Bronchus fibroblast of lung (primary cell): Measurements from ENCODE around the gene OR52A5. TPM values are rescaled to one million over a fixed set of nuclear protein-coding genes. Genes with fewer than 3 reads are reported as not detected.

Experiments used
- total RNA-seq: library from RNA; depleted of rRNA; stranded (reverse); fragments of >200 nt; gene quantifications from 2 replicates; pipeline ENCODE4 v1.2.3, GENCODE V29; 2015

OR52A5 gene
- not detected in 2 replicates for total RNA-seq

GRCh38 chr11:5137996-5138395, at the start of gene OR52A5:
TSS of gene OR52A5 (minus strand) at chr11:5138356. CDS start at chr11:5132642, 5,714 bp downstream.

GRCh38 chr11:5154657-5155056, 16.5 kb upstream of the OR52A5 start, which contains the start of gene OR52A1:
TSS of gene OR52A1 (minus strand) at chr11:5154757. CDS start at chr11:5152369, 2,388 bp downstream.

Other genes with a start within 250 kb of the OR52A5 start
- not detected in 2 replicates for gene OR51A7, start 234.6 kb downstream of the OR52A5 start, total RNA-seq
- gene OR51G2, start 219.0 kb downstream of the OR52A5 start, total RNA-seq, result not detected in 2 replicates
- gene OR51G1, start 214.0 kb downstream of the OR52A5 start, total RNA-seq, result not detected in 2 replicates
- not detected in 2 replicates for gene OR51A4, start 190.8 kb downstream of the OR52A5 start, total RNA-seq
- not detected in 2 replicates for gene OR51A2, start 182.6 kb downstream of the OR52A5 start, total RNA-seq
- gene OR51L1, start 143.5 kb downstream of the OR52A5 start, total RNA-seq, result not detected in 2 replicates
- gene OR52J3, start 91.8 kb downstream of the OR52A5 start, total RNA-seq, result not detected in 2 replicates
- not detected in 2 replicates for gene OR52E2, start 78.7 kb downstream of the OR52A5 start, total RNA-seq
- not detected in 2 replicates for gene OR52E1, start 68.8 kb downstream of the OR52A5 start, total RNA-seq
- gene OR52A1, start 16.4 kb upstream of the OR52A5 start, total RNA-seq, result not detected in 2 replicates
- gene OR51V1, start 62.3 kb upstream of the OR52A5 start, total RNA-seq, result not detected in 2 replicates
- gene HBB, start 88.7 kb upstream of the OR52A5 start, total RNA-seq, result not detected in 2 replicates
- gene HBD, start 96.1 kb upstream of the OR52A5 start, total RNA-seq, result not detected in 2 replicates
- not detected in 2 replicates for gene HBG1, start 111.5 kb upstream of the OR52A5 start, total RNA-seq
- not detected in 2 replicates for gene HBG2, start 116.4 kb upstream of the OR52A5 start, total RNA-seq
- 0.89 TPM in 1 of 2 replicates, not detected in the other for gene HBE1, start 131.6 kb upstream of the OR52A5 start, total RNA-seq
- gene OR51B4, start 163.6 kb upstream of the OR52A5 start, total RNA-seq, result not detected in 2 replicates
- gene OR51B2, start 185.9 kb upstream of the OR52A5 start, total RNA-seq, result not detected in 2 replicates
- gene OR51B5, start 205.2 kb upstream of the OR52A5 start, total RNA-seq, result not detected in 2 replicates
- not detected in 2 replicates for gene OR51B6, start 213.2 kb upstream of the OR52A5 start, total RNA-seq
- gene OR51M1, start 245.5 kb upstream of the OR52A5 start, total RNA-seq, result not detected in 2 replicates